Measurements from ENCODE around the gene TTC21A. TPM values are rescaled to one million over a fixed set of nuclear protein-coding genes. Genes with fewer than 3 reads are reported as not detected.

TTC21A gene
- total and polyA plus RNA-seq, 4 donors = 6.1 to 30.4 (median 11.7) TPM

- Histone ChIP-seq H3K4me3 (peak overlapping the region; percentile 95), H3K27ac (ENCODE audit: low read depth in 1 of 2, low read length in 1 of 2) (peak overlapping the region; percentile 95 to 96), H3K36me3 (ENCODE audit: control insufficient read depth in 4 of 4, insufficient read depth in 4 of 4, low read length in 4 of 4) (peaks cover 0 to 8% (median 4%) of the 10 kb centered on the region in 4 donors), H3K27me3 (ENCODE audit: control insufficient read depth in 3 of 3, insufficient read depth in 3 of 3, low read length in 2 of 3) (no peaks in the 10 kb centered on the region), H3K4me1 (ENCODE audit: control insufficient read depth in 5 of 5, insufficient read depth in 5 of 5, low read length in 5 of 5) (peaks cover 7 to 22% (median 17%) of the 10 kb centered on the region in 5 donors), H3K9ac (ENCODE audit: insufficient read depth in 1 of 2, low read length in 2 of 2) (peak overlapping the region; percentile 80 to 95), H3K9me3 (ENCODE audit: control insufficient read depth in 4 of 4, insufficient read depth in 3 of 4, low read length in 3 of 4) (no peaks in the 10 kb centered on the region)
- TF ChIP-seq CTCF (IDR thresholded peaks at IDR 0.05; ENCODE audit: control extremely low read depth, extremely low read depth) = no peak
- 0 to 1% methylated on average over 43 to 55 of the region's 55 CpGs for WGBS, 2 donors
- DNase-seq = peak; percentile 68 to 76 (median 71)
- peak; percentile 52 for ATAC-seq (ENCODE audit: insufficient read depth, low FRiP score)
Observed at GRCh38 chr3:39106851-39107387, 561 bp upstream of the TTC21A start.

GRCh38 chr3:39108200-39108710, 775 bp downstream of the TTC21A start:
- 19 to 34% methylated on average over 2 of the region's 2 CpGs for WGBS, 2 donors
- Histone ChIP-seq H3K4me1 (ENCODE audit: control insufficient read depth in 5 of 5, insufficient read depth in 5 of 5, low read length in 5 of 5) (peaks cover 7 to 18% (median 15%) of the 10 kb centered on the region in 5 donors), H3K36me3 (ENCODE audit: control insufficient read depth in 4 of 4, insufficient read depth in 4 of 4, low read length in 4 of 4) (peaks cover 0 to 4% (median 0%) of the 10 kb centered on the region in 4 donors), H3K4me3 (no peak overlapping the region), H3K9ac (ENCODE audit: insufficient read depth in 1 of 2, low read length in 2 of 2) (peak overlapping the region; percentile 93 to 95), H3K27ac (ENCODE audit: low read depth in 1 of 2, low read length in 1 of 2) (peak overlapping the region in 1 of 2 donors; percentile 96), H3K9me3 (ENCODE audit: control insufficient read depth in 4 of 4, insufficient read depth in 3 of 4, low read length in 3 of 4) (no peaks in the 10 kb centered on the region), H3K27me3 (ENCODE audit: control insufficient read depth in 3 of 3, insufficient read depth in 3 of 3, low read length in 2 of 3) (no peaks in the 10 kb centered on the region)
- DNase-seq (peak in 2 of 3 donors; percentile 14 to 15), ATAC-seq (ENCODE audit: insufficient read depth, low FRiP score) (no peak)
- no peak for TF ChIP-seq CTCF (IDR thresholded peaks at IDR 0.05; ENCODE audit: control extremely low read depth, extremely low read depth)

GRCh38 chr3:39109086-39109485, 1.6 kb downstream of the TTC21A start:
- Histone ChIP-seq H3K36me3 (ENCODE audit: control insufficient read depth in 4 of 4, insufficient read depth in 4 of 4, low read length in 4 of 4) (peaks cover 0 to 4% (median 0%) of the 10 kb centered on the region in 4 donors), H3K4me3 (no peak overlapping the region), H3K27me3 (ENCODE audit: control insufficient read depth in 3 of 3, insufficient read depth in 3 of 3, low read length in 2 of 3) (no peaks in the 10 kb centered on the region), H3K4me1 (ENCODE audit: control insufficient read depth in 5 of 5, insufficient read depth in 5 of 5, low read length in 5 of 5) (peaks cover 7 to 18% (median 9%) of the 10 kb centered on the region in 5 donors), H3K9ac (ENCODE audit: insufficient read depth in 1 of 2, low read length in 2 of 2) (no peak overlapping the region), H3K27ac (ENCODE audit: low read depth in 1 of 2, low read length in 1 of 2) (no peak overlapping the region), H3K9me3 (ENCODE audit: control insufficient read depth in 4 of 4, insufficient read depth in 3 of 4, low read length in 3 of 4) (no peaks in the 10 kb centered on the region)
- 91 to 92% methylated on average over 5 of the region's 5 CpGs for WGBS, 2 donors
- TF ChIP-seq CTCF (IDR thresholded peaks at IDR 0.05; ENCODE audit: control extremely low read depth, extremely low read depth) = no peak
- no peak for ATAC-seq (ENCODE audit: insufficient read depth, low FRiP score)
- no peak for DNase-seq

Measured in lung (tissue), 12 donors.